Peyer's patch (tissue), 4 donors: Measurements from ENCODE around the gene RUNX1. TPM values are rescaled to one million over a fixed set of nuclear protein-coding genes. Genes with fewer than 3 reads are reported as not detected.
A peak's percentile ranks its signal among the peaks of the same experiment; 100 is the strongest.

ENCODE experiments used
- DNase-seq, 3 donors: peaks; one replicate each; pipeline ENCODE4 v3.0.0-alpha.2; 2017 to 2019
- H3K27ac ChIP-seq, 4 donors: fragments of 200-600 bp; sonication (generic); one replicate each; pipeline ENCODE4 v1.5.1; 2016 to 2019
- H3K27me3 ChIP-seq, 2 donors: fragments of 200-600 bp; sonication (generic); one replicate each; pipeline ENCODE4 v1.5.1; 2019
- H3K36me3 ChIP-seq, 3 donors: fragments of 200-600 bp; sonication (generic); one replicate each; pipeline ENCODE4 v1.5.1; 2016 to 2019
- H3K4me1 ChIP-seq, 4 donors: fragments of 200-600 bp; sonication (generic); one replicate each; pipeline ENCODE4 v1.5.1; 2016 to 2019
- H3K4me3 ChIP-seq, 4 donors: fragments of 200-600 bp; sonication (generic); 1 replicate in 3 of 4; 2 replicates in 1 of 4; pipeline ENCODE4 v1.5.1; 2016 to 2019; ENCODE audit warnings: mild to moderate bottlenecking in 1 of 4
- H3K9me3 ChIP-seq, 4 donors: fragments of 200-600 bp; sonication (generic); one replicate each; pipeline ENCODE4 v1.5.1; 2016 to 2019; ENCODE audit warnings: mild to moderate bottlenecking in 1 of 4
- POLR2A ChIP-seq, 2 donors: fragments of 450-650 bp; IDR thresholded peaks; one replicate each; pipeline ENCODE4 v1.5.1; 2017; ENCODE audit warnings: antibody characterized with exemption in 2 of 2, mild to moderate bottlenecking in 2 of 2, moderate library complexity in 2 of 2
- total RNA-seq, 4 donors: library from RNA; depleted of rRNA; stranded (reverse); fragments of >200 nt; gene quantifications; one replicate each; pipeline ENCODE4 v1.1.0, GENCODE V29; 2016
- TF ChIP-seq, protein P1 (sequence below), 6 experiments: fragments of 450-650 bp in 4 of 6; fragments of 200-600 bp in 2 of 6; sonication (generic) in 1 of 6; IDR thresholded peaks; one replicate each; pipeline ENCODE4 v1.5.1; 2017 to 2019; ENCODE audit warnings: antibody characterized with exemption in 6 of 6, mild to moderate bottlenecking in 3 of 6, moderate library complexity in 1 of 6

Gene RUNX1
- total RNA-seq, 4 donors from 2014 or later = 15.1 to 80.9 (median 24.1) TPM

DNA sequence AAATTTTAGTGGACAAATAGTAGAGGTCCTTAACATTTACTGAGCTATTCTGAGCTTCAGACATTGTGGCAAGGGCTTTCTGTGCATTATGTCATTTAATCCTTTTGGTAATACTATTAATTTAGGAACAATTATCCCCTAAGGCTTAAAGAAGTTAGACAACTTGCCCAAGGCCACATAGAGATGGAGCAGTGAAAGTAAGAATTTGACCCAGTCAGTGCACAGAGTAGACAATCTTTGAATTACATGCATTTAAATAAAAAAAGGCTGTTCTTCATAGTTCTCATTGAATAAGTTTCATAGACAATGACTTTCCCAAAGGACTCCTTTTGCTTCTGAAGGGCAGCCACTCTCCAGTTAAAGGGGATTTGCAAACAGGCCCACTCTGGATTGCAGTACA lies 142.7 kb downstream of the RUNX1 start:
- Histone ChIP-seq H3K4me1 (peaks cover 0 to 4% (median 0%) of the 10 kb centered on the region in 4 donors), H3K27ac (no peak overlapping the region), H3K4me3 (no peak overlapping the region), H3K9me3 (no peaks in the 10 kb centered on the region), H3K36me3 (no peaks in the 10 kb centered on the region), H3K27me3 (no peaks in the 10 kb centered on the region)
- DNase-seq = no peak
- TF ChIP-seq, protein P1, sequence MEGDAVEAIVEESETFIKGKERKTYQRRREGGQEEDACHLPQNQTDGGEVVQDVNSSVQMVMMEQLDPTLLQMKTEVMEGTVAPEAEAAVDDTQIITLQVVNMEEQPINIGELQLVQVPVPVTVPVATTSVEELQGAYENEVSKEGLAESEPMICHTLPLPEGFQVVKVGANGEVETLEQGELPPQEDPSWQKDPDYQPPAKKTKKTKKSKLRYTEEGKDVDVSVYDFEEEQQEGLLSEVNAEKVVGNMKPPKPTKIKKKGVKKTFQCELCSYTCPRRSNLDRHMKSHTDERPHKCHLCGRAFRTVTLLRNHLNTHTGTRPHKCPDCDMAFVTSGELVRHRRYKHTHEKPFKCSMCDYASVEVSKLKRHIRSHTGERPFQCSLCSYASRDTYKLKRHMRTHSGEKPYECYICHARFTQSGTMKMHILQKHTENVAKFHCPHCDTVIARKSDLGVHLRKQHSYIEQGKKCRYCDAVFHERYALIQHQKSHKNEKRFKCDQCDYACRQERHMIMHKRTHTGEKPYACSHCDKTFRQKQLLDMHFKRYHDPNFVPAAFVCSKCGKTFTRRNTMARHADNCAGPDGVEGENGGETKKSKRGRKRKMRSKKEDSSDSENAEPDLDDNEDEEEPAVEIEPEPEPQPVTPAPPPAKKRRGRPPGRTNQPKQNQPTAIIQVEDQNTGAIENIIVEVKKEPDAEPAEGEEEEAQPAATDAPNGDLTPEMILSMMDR (IDR thresholded peaks at IDR 0.05) = no peak
- TF ChIP-seq POLR2A (IDR thresholded peaks at IDR 0.05) = no peak

- no peak overlapping the region for H3K27ac ChIP-seq
- no peaks in the 10 kb centered on the region for H3K27me3 ChIP-seq
- no peaks in the 10 kb centered on the region for H3K9me3 ChIP-seq
- H3K4me3 ChIP-seq = no peak overlapping the region
- H3K36me3 ChIP-seq = no peaks in the 10 kb centered on the region
- DNase-seq = no peak
- TF ChIP-seq, protein P1 (IDR thresholded peaks at IDR 0.05) = no peak
- no peak for TF ChIP-seq POLR2A (IDR thresholded peaks at IDR 0.05)
- H3K4me1 ChIP-seq = peaks cover 0 to 4% (median 0%) of the 10 kb centered on the region in 4 donors
Measured at GRCh38 chr21:34905218-34905537, 143.9 kb downstream of the RUNX1 start.

- DNase-seq = no peak
Measured at GRCh38 chr21:34904526-34905217, 144.4 kb downstream of the RUNX1 start.

GRCh38 chr21:34900376-34900775 lies 148.7 kb downstream of the RUNX1 start:
- H3K4me3 ChIP-seq = no peak overlapping the region
- no peaks in the 10 kb centered on the region for H3K27me3 ChIP-seq
- DNase-seq = no peak
- no peaks in the 10 kb centered on the region for H3K36me3 ChIP-seq
- H3K4me1 ChIP-seq = no peaks in the 10 kb centered on the region
- H3K27ac ChIP-seq = peak overlapping the region in 2 of 4 donors; percentile 41 to 47
- TF ChIP-seq, protein P1 (IDR thresholded peaks at IDR 0.05) = no peak
- no peak for TF ChIP-seq POLR2A (IDR thresholded peaks at IDR 0.05)
- H3K9me3 ChIP-seq = peaks cover 0 to 4% (median 0%) of the 10 kb centered on the region in 4 donors

More at GRCh38 chr21:34904526-34905217, 144.4 kb downstream of the RUNX1 start:
- TF ChIP-seq, protein P1 (IDR thresholded peaks at IDR 0.05) = no peak
- no peak for TF ChIP-seq POLR2A (IDR thresholded peaks at IDR 0.05)
- Histone ChIP-seq H3K27me3 (no peaks in the 10 kb centered on the region), H3K36me3 (no peaks in the 10 kb centered on the region), H3K4me1 (peaks cover 0 to 1% (median 0%) of the 10 kb centered on the region in 4 donors), H3K4me3 (no peak overlapping the region), H3K27ac (no peak overlapping the region), H3K9me3 (no peaks in the 10 kb centered on the region)

DNA sequence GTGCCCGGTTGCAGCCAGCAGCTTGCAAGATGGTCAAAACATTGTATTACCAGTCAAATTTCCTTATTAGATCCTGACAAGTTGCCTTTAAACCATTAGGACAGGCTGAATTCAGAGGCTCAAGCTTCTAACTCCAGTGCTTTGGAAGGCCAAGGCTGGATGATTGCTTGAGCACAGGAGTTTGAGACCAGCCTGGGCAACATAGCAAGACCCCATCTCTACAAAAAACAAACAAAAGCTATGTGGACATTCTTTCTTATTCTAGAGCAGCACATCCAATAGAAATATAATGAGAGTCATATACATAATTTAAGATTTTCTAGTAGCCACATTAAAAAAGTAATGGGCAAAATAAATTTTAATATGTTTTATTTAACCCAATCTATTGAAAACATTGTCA lies 149.3 kb downstream of the RUNX1 start:
- TF ChIP-seq POLR2A (IDR thresholded peaks at IDR 0.05) = no peak
- TF ChIP-seq, protein P1 (IDR thresholded peaks at IDR 0.05) = no peak
- Histone ChIP-seq H3K9me3 (peaks cover 0 to 4% (median 0%) of the 10 kb centered on the region in 4 donors), H3K36me3 (no peaks in the 10 kb centered on the region), H3K27me3 (no peaks in the 10 kb centered on the region), H3K4me1 (no peaks in the 10 kb centered on the region), H3K4me3 (no peak overlapping the region), H3K27ac (no peak overlapping the region)
- DNase-seq = no peak
